M059J (cell line): ENCODE data around the gene LDHAL6B. TPM values are rescaled to one million over a fixed set of nuclear protein-coding genes. Genes with fewer than 3 reads are reported as not detected.

Experiments
- DNase-seq: peaks from one replicate; pipeline ENCODE4 v3.0.0-alpha.2; 2012; ENCODE audit warnings: low read depth
- total RNA-seq: library from RNA; depleted of rRNA; stranded (reverse); fragments of >200 nt; shearing (Covaris generic); gene quantifications from 2 replicates; pipeline ENCODE4 v1.2.3, GENCODE V29; 2014

Gene LDHAL6B
- total RNA-seq, 1 experiment from 2014 or later: not detected

- no peak for DNase-seq
Observed at GRCh38 chr15:59177317-59177660, 29.4 kb upstream of the LDHAL6B start.

- no peak for DNase-seq
Observed at GRCh38 chr15:59178151-59178695, 28.4 kb upstream of the LDHAL6B start.

GRCh38 chr15:59179717-59180116 lies 26.9 kb upstream of the LDHAL6B start:
- no peak for DNase-seq

- DNase-seq: no peak
Observed at GRCh38 chr15:59180945-59181600, 25.6 kb upstream of the LDHAL6B start.

- no peak for DNase-seq
Observed at GRCh38 chr15:59185725-59186124, 20.9 kb upstream of the LDHAL6B start.

GRCh38 chr15:59186501-59186900 lies 20.1 kb upstream of the LDHAL6B start:
- no peak for DNase-seq

- no peak for DNase-seq
Observed at GRCh38 chr15:59189241-59189640, 17.4 kb upstream of the LDHAL6B start.

- DNase-seq: no peak
Observed at GRCh38 chr15:59190291-59190690, 16.4 kb upstream of the LDHAL6B start.

- peak; percentile 96 for DNase-seq
Observed at GRCh38 chr15:59191855-59192237, 14.8 kb upstream of the LDHAL6B start.

GRCh38 chr15:59194639-59195325 lies 11.9 kb upstream of the LDHAL6B start:
- DNase-seq: no peak

GRCh38 chr15:59196416-59196815 lies 10.2 kb upstream of the LDHAL6B start:
- no peak for DNase-seq

GRCh38 chr15:59197454-59197853 lies 9.2 kb upstream of the LDHAL6B start:
- DNase-seq: no peak

- DNase-seq: peak; percentile 93
Observed at GRCh38 chr15:59199626-59200465, 6.8 kb upstream of the LDHAL6B start.

GRCh38 chr15:59200560-59200959 lies 6.1 kb upstream of the LDHAL6B start:
- peak; percentile 53 for DNase-seq

- DNase-seq: no peak
Observed at GRCh38 chr15:59203008-59203407, 3.6 kb upstream of the LDHAL6B start.

GRCh38 chr15:59203657-59204056 lies 3.0 kb upstream of the LDHAL6B start:
- no peak for DNase-seq

- DNase-seq: no peak
Observed at GRCh38 chr15:59205839-59206622, 612 bp upstream of the LDHAL6B start.

- DNase-seq: peak; percentile 80
Observed at GRCh38 chr15:59208613-59209249, 2.1 kb downstream of the LDHAL6B start.

- DNase-seq: no peak
Observed at GRCh38 chr15:59210186-59210585, 3.5 kb downstream of the LDHAL6B start.

- DNase-seq: no peak
Observed at GRCh38 chr15:59216911-59217310, 10.3 kb downstream of the LDHAL6B start.

GRCh38 chr15:59217876-59218498 lies 11.3 kb downstream of the LDHAL6B start:
- no peak for DNase-seq
